GOT3 (cell line): Measurements from ENCODE around the gene FIGN.

Experiments used
- DNase-seq: peaks from one replicate; lab custom pipeline; 2025; ENCODE audit warnings: mixed read lengths; lab: John Stamatoyannopoulos, UW

Gene FIGN

GRCh38 chr2:163612332-163612731 lies 123.5 kb downstream of the FIGN start:
- DNase-seq, result no peak

DNA sequence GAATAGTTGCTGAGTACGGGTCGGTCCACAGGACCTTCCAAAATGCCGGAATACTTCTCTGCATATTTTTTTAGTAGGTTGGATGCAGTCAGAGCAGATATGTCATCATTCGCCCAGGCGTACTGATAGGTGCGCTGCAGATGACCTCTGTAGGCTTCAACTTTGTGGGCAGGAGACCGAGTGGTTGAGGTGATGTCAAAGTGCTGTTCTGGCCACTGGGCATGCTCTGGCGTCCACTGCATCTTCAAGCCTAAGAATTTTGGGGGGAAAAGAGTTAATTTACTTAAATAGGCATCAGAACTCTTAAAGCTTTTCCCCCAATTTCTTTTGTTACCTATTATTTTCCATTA lies 124.3 kb downstream of the FIGN start:
- no peak for DNase-seq

GRCh38 chr2:163610817-163611556 lies 124.8 kb downstream of the FIGN start:
- no peak for DNase-seq

DNA sequence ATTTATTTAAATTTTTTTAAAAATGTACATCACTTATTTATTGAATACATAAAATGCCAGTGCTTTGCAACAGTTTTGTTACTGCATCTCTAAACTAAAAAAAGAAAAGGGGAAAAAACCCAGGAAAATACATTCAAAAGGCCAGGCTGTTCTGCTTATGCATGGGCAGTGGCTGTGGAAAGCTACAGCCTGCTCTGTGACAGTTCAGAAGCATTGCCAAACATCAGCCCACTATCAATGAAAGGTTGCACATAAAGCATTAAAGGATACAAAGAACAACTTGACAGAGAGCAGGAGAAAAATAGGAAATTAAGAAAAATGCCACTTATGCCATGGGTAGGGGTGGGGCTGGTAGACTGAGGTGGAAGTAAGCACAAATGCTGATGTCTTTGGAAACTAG lies 128.2 kb downstream of the FIGN start:
- no peak for DNase-seq

- no peak for DNase-seq
Measured at GRCh38 chr2:163606878-163607277, 128.9 kb downstream of the FIGN start.

DNA sequence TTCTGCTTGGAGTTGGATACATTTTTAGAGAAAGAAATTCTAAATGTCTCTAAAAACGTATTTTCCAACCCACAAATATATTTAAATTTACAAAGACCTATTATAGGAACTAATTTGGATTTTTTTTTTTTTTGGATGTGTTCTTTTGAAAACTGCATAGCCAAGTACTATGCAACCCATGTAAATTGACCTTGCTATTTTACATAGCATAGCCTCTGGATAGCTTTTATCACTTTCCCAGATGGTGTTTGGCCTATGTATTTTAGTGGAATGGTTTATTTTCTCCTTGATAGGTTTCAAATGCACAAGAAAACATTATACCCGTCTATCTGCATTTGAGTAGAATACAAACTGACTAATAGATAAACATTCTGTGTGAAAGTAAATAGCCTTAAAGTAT lies 130.0 kb downstream of the FIGN start:
- no peak for DNase-seq

DNA sequence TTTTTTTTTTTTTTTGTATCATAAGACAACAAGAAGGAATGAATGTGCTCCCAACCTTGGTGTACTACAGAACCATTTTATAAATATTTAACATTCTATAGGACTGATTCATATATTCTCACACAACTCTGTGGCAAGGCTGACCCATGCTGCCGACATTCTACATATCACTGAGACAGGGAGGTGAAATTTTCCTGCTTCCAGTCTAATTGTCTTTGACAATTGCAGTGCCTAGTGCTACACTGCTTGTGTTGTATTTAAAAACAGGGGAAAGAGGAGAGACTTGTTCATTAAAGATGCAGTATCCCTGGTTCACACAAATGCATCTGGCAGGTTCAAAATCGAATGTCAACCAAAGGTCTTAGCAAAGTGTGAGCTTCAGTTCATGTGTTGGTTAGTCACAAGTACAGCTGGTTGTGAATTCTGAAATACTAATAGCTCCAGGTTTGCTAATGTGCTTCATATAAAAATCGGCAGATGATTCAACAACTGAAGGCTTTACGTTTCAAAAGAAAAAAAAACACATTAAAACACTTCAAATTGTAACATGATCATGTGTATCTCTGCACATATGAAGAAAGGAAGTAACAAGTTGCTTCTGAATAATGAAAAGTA lies 130.8 kb downstream of the FIGN start:
- DNase-seq, result no peak

GRCh38 chr2:163602196-163602595 lies 133.6 kb downstream of the FIGN start:
- DNase-seq, result no peak

DNA sequence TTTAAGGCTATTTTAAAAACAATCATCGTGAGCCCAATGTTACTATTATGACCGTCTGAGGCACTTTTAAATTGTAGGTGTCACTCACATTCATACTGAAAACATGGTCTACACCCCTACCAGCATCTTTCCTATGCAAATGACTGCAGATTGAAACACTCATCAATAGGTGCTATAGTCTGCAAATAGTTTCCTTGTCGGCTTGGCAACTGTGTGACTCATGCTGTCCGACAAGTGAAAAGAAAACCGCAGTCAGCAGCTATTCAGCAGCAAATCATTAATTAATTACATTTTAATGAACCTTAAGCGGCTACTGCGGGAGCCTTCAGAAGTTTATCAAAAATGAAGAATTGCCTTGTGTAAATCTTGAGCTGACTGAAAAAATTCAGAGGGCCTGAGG lies 134.4 kb downstream of the FIGN start:
- DNase-seq, result no peak

GRCh38 chr2:163600801-163601200 lies 135.0 kb downstream of the FIGN start:
- DNase-seq, result no peak

- no peak for DNase-seq
Measured at GRCh38 chr2:163595028-163595427, 140.8 kb downstream of the FIGN start.

DNA sequence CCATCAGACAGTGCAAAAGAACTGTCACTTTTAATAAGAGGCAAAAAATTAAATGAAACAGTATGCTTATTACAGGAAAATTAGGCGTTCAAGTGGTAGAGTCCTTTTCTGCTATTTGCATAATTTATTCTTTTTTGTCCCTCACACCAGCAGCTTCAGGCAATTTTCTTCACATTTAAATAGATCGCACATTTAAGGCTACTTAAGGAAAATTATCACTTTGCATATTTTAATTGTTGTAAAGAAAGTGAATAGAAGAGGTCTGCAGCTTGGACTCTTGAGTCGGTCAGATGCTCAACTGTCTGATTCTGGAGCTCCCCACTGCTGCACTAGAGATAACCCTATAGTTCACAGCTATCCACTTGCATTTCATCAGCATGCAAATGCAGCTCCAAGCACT lies 141.3 kb downstream of the FIGN start:
- DNase-seq, result no peak

- no peak for DNase-seq
Measured at GRCh38 chr2:163593982-163594381, 141.8 kb downstream of the FIGN start.

DNA sequence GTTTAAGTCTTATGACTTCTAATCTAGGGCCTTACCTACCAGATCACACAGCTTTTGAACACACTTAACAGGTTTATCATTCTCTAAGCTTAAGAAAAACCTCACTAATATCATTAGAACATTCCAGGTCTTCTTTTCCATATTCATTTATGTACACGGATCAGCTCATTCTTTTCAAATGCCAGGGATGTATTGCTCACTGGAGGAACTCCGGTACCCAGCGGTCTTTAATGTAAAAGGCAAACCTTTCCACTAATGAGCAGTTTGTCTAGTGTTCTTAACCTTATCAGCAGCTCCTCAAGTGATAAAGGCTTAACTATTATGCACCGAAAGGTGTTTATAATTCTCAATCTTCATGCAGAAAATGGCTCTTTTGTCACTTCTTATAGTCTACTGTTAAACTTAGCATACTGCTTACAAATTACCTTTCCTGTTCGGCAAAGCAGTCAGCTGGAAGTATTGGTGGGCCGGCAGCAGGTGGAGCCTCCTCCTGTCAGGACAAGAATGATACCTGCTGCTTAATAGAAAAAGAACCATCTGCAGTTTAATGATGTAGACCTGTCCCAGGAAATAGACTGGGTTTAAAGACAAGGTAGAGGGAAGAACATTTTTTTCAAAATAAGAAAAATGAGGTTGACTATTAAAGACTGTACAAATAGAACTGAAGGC lies 142.7 kb downstream of the FIGN start:
- DNase-seq, result no peak

GRCh38 chr2:163591461-163591860 lies 144.3 kb downstream of the FIGN start:
- DNase-seq, result no peak

GRCh38 chr2:163580757-163581156 lies 155.1 kb downstream of the FIGN start:
- DNase-seq, result no peak

DNA sequence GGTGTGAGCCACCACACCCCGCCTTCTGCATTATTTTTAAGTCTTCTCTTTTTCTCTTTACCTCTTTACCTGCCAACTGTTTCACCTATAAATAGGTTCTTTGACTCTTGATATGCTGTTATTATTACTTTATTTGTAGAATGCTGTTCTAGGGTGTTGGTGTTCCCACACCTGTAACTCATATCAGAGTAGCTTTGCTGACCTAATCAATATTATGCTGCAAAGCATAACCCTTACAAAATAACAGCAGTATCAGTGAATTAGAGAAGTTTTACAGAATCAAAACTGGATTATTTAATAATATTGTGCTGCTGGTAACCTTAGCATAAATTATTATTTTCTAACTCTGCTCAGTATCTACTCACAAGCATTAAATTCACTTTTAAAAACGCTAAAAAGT lies 161.5 kb downstream of the FIGN start:
- DNase-seq, result no peak

GRCh38 chr2:163573652-163574051 lies 162.2 kb downstream of the FIGN start:
- no peak for DNase-seq

GRCh38 chr2:163572850-163573249 lies 163.0 kb downstream of the FIGN start:
- no peak for DNase-seq

- DNase-seq, result no peak
Measured at GRCh38 chr2:163571423-163572102, 164.2 kb downstream of the FIGN start.

DNA sequence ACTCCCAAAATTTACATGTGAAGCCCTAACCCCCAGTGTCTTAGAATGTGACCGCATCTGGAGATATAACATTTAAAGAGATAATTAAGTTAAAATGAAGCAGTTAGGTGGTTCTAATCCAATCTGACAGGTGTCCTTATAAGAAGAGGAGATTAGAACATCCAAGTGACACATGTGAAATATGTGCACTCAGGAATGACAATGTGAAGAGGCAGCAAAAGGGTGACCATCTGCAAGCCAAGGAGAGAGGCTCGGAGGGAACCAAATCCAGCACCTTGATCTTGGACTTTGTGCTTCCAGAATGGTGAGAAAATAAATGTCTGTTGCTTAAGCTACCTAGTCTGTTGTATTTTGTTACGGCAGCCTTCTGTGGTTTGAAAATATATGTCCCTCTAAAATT lies 165.4 kb downstream of the FIGN start:
- no peak for DNase-seq

DNA sequence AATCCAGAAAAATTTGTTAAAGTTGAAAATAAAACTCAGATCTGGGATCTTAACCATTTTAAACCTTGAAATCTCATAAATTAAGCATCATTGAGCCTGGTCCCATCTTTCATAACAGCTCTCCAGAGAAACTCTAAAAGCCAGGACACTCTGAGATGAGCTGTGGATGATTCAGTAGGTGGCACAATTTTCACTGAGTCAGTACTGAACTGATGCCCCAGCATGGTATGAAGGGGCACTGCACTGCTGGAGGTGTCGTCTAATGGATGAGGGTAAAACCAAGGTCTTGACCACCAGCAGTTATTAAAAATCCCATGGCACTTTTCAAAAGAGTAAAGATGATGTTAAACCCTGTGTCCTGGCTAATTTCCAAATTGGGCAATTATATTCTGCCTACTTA lies 170.6 kb downstream of the FIGN start:
- DNase-seq, result no peak

GRCh38 chr2:163564236-163564635 lies 171.6 kb downstream of the FIGN start:
- no peak for DNase-seq
